Fibroblast of the aortic adventitia (primary cell): ENCODE results near the gene CRHR1. TPM values are rescaled to one million over a fixed set of nuclear protein-coding genes. Genes with fewer than 3 reads are reported as not detected.

Source experiments
- DNase-seq: peaks from one replicate; pipeline ENCODE4 v3.0.0-alpha.2; 2010; ENCODE audit warnings: low read depth
- H3K4me3 ChIP-seq: 2 replicates; pipeline ENCODE4 v1.5.1; 2011; ENCODE audit warnings: low read depth, mild to moderate bottlenecking, control low read depth, low read length, moderate library complexity
- CTCF ChIP-seq: IDR thresholded peaks from 2 replicates; pipeline ENCODE4 v1.5.1; 2011; ENCODE audit warnings: mild to moderate bottlenecking, low read length, control low read depth, inconsistent platforms; ENCODE audit not compliant: insufficient read depth
- total RNA-seq: library from RNA; depleted of rRNA; stranded (reverse); fragments of >200 nt; gene quantifications from 2 replicates; pipeline ENCODE4 v1.2.3, GENCODE V29; 2012; ENCODE audit warnings: low replicate concordance

The CRHR1 gene
- total RNA-seq, 1 donor, result not detected

- H3K4me3 ChIP-seq, result no peak overlapping the region
- no peak for TF ChIP-seq CTCF
- DNase-seq, result no peak
These were observed 24.7 kb downstream of the CRHR1 start for GRCh38 chr17:45808845-45809244.

GRCh38 chr17:45809499-45809898, 25.4 kb downstream of the CRHR1 start:
- no peak for TF ChIP-seq CTCF
- H3K4me3 ChIP-seq, result no peak overlapping the region

GRCh38 chr17:45812102-45812501, 28.0 kb downstream of the CRHR1 start:
- TF ChIP-seq CTCF, result no peak
- H3K4me3 ChIP-seq, result no peak overlapping the region
- DNase-seq, result peak; percentile 4

More at GRCh38 chr17:45809499-45809898, 25.4 kb downstream of the CRHR1 start:
- no peak for DNase-seq

GRCh38 chr17:45813048-45813725, 29.1 kb downstream of the CRHR1 start:
- TF ChIP-seq CTCF, result peak; percentile 8
- DNase-seq, result no peak
- no peak overlapping the region for H3K4me3 ChIP-seq

GRCh38 chr17:45814622-45815606, 30.8 kb downstream of the CRHR1 start:
- H3K4me3 ChIP-seq, result no peak overlapping the region
- TF ChIP-seq CTCF, result no peak
- DNase-seq, result no peak

- TF ChIP-seq CTCF, result no peak
- no peak overlapping the region for H3K4me3 ChIP-seq
These were observed 31.6 kb downstream of the CRHR1 start for GRCh38 chr17:45815752-45816151.

More at GRCh38 chr17:45815752-45816151, 31.6 kb downstream of the CRHR1 start:
- no peak for DNase-seq
